ENCODE data around the gene MKI67. TPM values are rescaled to one million over a fixed set of nuclear protein-coding genes. Genes with fewer than 3 reads are reported as not detected.

Gene MKI67
- total RNA-seq, 4 donors from 2014 or later: 2.4 to 9.1 (median 4.2) TPM

DNA sequence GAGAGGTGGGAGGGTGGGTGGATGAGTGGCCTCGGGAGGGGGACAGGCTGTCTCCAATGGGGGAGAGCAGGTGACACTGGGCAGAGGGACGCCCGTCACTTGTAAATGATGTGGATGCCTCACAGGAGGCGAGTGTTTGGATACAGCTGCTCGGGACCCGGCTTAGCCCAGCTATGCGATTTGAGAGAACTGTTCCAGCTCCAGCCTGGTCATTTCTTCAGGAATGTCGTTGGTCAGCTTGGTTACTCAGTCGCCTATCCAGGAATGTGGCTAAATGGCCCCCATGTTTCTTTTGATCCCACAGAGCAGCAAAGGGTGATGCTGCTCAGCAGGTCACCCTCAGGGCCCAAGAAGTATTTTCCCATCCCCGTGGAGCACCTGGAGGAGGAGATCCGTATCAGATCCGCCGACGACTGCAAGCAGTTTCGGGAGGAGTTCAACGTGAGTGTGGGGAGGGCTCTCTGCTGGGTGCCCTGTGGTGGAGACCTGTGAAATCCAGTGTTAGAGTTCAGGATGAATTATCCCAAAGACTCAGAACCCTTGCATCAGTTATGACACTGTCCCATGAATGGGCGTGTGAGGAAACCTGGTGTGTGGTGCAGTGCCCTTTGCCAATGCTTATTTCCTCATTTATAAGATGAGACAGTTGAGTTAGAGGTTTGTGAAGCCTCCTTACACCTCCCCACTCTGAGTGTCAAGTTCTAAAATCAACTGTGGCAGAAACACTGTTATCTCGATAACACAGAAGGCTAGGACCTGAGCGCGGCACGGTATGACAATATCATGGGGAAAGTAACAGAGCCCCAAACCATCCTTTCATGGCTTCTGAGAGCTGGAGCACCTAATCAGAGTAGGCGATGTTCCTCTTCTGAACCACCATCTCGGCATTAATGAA lies 76.8 kb downstream of the MKI67 start:
- TF ChIP-seq, protein P1, sequence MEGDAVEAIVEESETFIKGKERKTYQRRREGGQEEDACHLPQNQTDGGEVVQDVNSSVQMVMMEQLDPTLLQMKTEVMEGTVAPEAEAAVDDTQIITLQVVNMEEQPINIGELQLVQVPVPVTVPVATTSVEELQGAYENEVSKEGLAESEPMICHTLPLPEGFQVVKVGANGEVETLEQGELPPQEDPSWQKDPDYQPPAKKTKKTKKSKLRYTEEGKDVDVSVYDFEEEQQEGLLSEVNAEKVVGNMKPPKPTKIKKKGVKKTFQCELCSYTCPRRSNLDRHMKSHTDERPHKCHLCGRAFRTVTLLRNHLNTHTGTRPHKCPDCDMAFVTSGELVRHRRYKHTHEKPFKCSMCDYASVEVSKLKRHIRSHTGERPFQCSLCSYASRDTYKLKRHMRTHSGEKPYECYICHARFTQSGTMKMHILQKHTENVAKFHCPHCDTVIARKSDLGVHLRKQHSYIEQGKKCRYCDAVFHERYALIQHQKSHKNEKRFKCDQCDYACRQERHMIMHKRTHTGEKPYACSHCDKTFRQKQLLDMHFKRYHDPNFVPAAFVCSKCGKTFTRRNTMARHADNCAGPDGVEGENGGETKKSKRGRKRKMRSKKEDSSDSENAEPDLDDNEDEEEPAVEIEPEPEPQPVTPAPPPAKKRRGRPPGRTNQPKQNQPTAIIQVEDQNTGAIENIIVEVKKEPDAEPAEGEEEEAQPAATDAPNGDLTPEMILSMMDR (IDR thresholded peaks at IDR 0.05): no peak
- no peak for TF ChIP-seq POLR2A (IDR thresholded peaks at IDR 0.05)
- WGBS, 2 donors: 86 to 88% methylated on average over 23 of the region's 23 CpGs
- no peak overlapping the region for H3K4me3 ChIP-seq (ENCODE audit: low read depth, poor library complexity, severe bottlenecking)
- intact Hi-C loops (cut with DNase I; ENCODE audit: low total_unique reads): no loop called here
- no peak for DNase-seq (ENCODE audit: low spot score in 2 of 2)

DNA sequence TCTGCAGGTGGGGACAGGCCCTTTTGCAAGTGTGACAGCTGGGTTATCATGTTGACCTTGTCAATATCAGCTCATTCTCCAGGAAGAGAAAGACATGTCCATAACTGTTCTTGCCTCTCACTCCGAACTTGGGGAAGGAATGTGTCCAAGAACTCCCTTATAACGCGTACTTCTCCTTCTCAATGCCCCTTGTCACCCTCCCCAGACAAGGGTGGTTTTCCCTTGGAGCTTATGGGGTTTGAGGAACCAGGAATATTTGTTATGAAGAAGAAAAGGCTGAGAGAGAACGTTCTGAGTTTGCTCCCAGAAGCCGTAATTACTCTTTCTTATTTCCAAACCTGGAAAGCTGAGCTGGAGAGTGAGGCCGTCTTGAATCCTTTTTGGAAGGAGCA lies 77.4 kb downstream of the MKI67 start:
- no peak for DNase-seq (ENCODE audit: low spot score in 2 of 2)
- WGBS, 2 donors: 61 to 72% methylated on average over 6 of the region's 6 CpGs
- intact Hi-C loops (cut with DNase I; ENCODE audit: low total_unique reads): no loop called here
- TF ChIP-seq, protein P1 (IDR thresholded peaks at IDR 0.05): no peak
- no peak for TF ChIP-seq POLR2A (IDR thresholded peaks at IDR 0.05)
- H3K4me3 ChIP-seq (ENCODE audit: low read depth, poor library complexity, severe bottlenecking): no peak overlapping the region

DNA sequence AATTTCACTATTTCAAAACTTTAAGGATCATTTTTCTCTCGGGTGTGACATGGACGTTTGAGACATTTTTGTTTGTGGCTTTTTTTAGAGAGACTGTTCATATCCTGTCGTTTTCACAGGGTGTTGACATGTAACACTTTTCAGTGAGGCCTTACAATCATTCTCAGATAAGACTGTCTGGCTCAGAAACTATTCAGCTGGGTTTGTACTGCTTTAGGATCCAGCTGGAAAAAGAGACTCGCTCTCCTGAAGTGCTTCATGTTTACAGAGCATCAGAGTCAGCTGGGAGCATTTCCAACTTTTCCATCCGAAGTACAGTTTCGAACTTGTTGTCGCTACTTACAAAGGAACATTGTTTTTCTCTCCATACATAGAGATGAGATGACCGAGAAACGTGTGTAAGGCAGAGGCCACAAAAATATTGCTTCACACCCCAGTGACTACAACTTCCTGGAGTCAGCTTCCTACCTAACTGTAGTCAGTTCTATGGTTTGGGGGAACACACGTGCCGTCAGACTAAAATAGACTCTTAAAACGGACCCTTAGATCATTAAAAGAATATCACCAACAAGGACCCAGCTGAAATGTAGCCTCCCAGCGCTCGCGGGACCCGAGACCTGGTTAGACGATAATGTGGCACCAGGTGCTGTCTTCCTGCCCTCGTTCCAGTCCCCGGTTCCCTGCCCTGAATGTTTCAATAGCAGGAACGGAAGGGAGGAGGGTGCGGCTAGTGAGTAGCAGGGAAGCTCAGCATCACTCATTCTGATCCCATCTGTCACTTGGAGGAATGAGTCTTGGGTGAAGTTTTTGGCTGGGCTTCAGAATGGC lies 78.0 kb downstream of the MKI67 start:
- no peak overlapping the region for H3K4me3 ChIP-seq (ENCODE audit: low read depth, poor library complexity, severe bottlenecking)
- TF ChIP-seq POLR2A (IDR thresholded peaks at IDR 0.05): no peak
- TF ChIP-seq, protein P1 (IDR thresholded peaks at IDR 0.05): no peak
- DNase-seq (ENCODE audit: low spot score in 2 of 2): no peak
- WGBS, 2 donors: 30 to 32% methylated on average over 21 of the region's 21 CpGs
- intact Hi-C loops (cut with DNase I; ENCODE audit: low total_unique reads): no loop called here

DNA sequence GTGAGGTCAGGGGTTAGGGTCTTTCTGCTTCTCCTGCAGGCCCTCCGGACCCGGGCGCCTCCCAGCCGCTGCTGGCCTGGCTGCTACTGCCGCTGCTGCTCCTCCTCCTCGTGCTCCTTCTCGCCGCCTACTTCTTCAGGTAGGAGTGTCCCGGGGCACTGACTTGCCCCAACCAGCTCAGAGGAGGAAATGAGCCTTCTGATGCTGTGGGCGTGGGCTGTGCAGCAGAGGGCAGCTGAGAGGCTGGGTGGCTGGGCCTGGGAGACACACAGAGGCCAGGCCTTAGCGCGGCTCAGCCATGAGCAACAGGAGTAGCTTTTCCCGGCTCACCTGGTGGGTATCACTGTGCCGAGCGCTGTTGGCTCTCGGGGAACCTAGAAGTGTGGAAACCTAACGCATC lies 78.9 kb downstream of the MKI67 start:
- intact Hi-C loops (cut with DNase I; ENCODE audit: low total_unique reads): no loop called here
- no peak overlapping the region for H3K4me3 ChIP-seq (ENCODE audit: low read depth, poor library complexity, severe bottlenecking)
- WGBS, 2 donors: 33 to 39% methylated on average over 14 to 17 of the region's 17 CpGs
- no peak for TF ChIP-seq POLR2A (IDR thresholded peaks at IDR 0.05)
- TF ChIP-seq, protein P1 (IDR thresholded peaks at IDR 0.05): no peak
- DNase-seq (ENCODE audit: low spot score in 2 of 2): peak; percentile 82 to 94

DNA sequence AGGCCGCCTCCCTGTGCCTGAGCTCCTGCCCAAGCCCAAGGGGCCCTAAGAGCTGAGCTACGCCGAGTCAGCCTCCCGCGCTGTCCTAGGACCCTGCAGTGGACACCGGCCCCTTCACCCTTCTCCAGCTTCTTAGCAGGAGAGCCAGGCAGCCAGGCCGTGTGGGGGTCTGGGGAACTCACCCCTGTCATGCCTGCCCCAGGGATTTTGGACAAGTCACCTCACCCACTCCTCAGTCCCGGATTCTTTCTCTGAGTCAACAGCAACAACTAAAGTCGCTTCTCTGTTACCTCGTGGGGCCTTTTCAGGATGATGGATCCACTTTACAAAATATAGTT lies 79.3 kb downstream of the MKI67 start:
- DNase-seq (ENCODE audit: low spot score in 2 of 2): no peak
- H3K4me3 ChIP-seq (ENCODE audit: low read depth, poor library complexity, severe bottlenecking): no peak overlapping the region
- WGBS, 2 donors: 64 to 67% methylated on average over 10 of the region's 10 CpGs
- intact Hi-C loops (cut with DNase I; ENCODE audit: low total_unique reads): no loop called here
- TF ChIP-seq, protein P1 (IDR thresholded peaks at IDR 0.05): no peak
- TF ChIP-seq POLR2A (IDR thresholded peaks at IDR 0.05): no peak

Other genes with a start within 250 kb of the MKI67 start
- not detected for gene CLRN3, start 233.5 kb downstream of the MKI67 start, total RNA-seq
- 10 to 100 TPM; 17.4 to 23.0 (median 20.1) TPM for gene PTPRE, start 219.3 kb downstream of the MKI67 start, total RNA-seq

Measured in lower leg skin (tissue), 4 donors.